ENCODE data around the gene ACYP2.
"Not testable (repeated sequence)": the region's sequence is repeated elsewhere in the genome, so short reads cannot be mapped to it uniquely, and the experiment has no call there.

Gene ACYP2

DNA sequence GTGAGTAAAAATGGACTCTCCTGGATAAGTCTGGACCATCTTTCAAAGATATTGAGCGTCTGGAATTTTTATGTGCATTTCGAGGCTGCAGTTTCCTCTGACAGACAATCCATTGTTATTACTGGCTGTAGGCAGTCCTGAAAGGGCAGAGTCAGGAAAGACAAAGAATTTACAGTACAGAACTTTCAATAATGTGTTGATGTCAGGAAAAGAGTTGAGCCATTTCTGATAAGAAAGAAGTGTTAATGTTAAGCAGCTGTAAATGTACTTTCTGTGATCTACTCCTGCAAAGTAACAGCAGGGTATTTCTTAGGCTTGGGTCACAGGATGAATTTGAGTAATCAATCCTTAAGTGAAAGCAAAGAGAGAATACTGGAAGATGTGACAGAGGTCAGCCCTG is 110.8 kb downstream of the ACYP2 start:
- DNase-seq (ENCODE audit: low read depth in 2 of 2), result no peak

DNA sequence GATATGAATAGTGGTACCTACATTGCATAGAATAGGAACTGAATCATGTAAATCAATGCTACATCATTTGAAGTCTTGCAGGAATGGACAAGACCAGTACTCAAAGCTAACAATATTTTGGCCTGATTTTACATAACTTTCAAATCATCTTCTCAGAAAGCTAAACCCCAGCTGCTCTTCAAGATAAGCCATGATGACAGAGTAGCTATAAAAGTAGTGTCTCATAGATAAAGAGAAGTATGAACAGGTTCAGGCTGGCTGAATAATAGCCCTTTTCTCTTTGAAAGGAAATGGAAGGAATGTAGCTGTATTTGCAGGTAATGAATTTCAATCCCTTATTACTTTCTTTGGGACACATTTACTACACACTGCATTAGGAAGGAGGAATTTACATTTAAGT is 112.4 kb downstream of the ACYP2 start:
- DNase-seq (ENCODE audit: low read depth in 2 of 2), result no peak

DNA sequence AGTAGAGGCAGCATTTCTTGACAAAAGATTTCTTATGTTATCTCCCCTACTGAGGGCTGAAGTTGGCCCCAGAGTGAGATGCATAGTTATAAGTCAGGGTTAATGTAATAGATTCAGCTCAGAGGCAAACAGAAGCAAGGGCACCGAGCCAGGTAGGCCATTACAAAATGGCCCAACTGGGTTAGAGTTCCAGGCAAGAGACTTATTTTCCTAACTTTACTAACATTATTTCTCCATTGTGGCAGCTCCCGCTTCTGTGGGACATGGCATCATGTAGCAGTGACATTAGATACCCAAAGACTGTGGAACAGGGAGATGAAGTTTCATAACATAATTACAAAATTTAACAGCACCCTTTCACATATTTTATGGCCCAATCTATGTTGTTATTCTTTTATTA is 113.5 kb downstream of the ACYP2 start:
- DNase-seq (ENCODE audit: low read depth in 2 of 2), result no peak

DNA sequence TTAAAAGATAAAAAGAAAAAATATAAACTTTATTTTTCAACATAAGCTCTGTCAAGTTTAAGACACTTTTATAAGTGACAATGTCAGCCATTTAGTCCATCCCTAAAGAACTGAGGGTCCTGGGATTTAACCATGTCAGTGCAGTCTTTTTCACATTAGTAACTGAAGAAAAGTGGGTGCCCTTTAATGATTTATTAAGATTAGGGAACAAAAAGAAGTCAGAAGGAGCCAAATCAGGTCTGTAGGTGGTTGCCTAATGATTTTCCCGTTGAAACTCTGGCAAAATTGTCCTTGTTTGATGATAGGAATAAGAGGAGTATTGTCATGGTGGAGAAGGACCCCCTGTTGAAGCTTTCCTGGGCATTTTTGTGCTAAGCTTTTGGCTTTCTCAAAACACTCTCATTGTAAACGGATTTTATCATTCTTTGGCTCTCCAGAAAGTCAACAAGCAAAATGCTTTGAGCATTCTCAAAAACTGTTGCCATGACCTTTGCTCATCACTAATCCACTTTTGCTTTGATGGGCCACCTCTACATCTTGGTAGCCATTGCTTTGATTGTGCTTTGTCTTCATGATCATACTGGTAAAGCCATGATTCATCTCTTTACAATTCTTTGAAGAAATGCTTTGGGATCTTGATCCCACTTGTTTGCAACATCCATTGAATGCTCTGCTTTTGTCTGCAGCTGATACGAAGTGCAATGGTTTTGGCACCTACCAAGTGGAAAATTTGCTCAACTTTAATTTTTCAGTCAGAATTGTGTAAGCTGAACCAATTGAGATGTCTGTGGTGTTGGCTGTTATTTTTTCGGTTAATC is 118.6 kb downstream of the ACYP2 start:
- DNase-seq (ENCODE audit: low read depth in 2 of 2), result no peak

DNA sequence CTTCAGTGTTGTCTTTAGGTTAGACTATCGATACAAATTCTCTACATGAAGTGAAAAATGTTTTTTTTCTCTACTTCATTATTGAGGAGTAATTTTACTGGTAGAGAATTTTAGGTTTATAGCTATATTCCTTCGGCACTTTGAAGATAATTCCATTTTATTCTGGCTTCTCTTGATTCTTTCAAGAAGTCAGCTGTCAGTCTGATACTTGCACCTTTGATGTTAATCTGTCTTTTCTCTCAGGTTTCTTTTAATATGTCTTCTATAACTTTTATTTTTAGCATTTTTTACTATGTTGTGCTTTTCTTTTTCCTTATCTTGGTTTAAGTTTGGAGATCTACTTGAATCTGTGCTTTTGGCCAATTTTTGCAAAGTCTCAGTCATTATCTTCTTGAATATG is 122.0 kb downstream of the ACYP2 start:
- DNase-seq (ENCODE audit: low read depth in 2 of 2), result no peak

DNA sequence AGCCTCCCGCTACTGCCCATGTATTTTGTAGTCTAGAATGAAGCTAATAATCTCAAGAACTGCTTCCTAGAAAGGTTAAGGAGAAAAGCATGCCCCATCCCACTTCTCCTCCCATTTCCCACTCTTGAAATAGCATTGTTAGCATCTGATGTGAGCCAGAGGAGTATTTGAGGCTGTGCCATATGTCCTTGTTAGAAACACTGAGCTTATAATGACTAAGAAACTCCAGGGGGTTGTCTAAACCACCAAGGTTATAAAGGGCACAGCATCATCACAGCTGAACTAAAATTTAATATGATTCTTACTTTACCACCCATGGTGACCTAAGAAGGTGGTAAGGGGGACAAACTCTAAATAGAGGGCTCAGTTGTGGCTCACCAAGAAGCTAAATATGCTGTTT is 124.0 kb downstream of the ACYP2 start:
- no peak for DNase-seq (ENCODE audit: low read depth in 2 of 2)

DNA sequence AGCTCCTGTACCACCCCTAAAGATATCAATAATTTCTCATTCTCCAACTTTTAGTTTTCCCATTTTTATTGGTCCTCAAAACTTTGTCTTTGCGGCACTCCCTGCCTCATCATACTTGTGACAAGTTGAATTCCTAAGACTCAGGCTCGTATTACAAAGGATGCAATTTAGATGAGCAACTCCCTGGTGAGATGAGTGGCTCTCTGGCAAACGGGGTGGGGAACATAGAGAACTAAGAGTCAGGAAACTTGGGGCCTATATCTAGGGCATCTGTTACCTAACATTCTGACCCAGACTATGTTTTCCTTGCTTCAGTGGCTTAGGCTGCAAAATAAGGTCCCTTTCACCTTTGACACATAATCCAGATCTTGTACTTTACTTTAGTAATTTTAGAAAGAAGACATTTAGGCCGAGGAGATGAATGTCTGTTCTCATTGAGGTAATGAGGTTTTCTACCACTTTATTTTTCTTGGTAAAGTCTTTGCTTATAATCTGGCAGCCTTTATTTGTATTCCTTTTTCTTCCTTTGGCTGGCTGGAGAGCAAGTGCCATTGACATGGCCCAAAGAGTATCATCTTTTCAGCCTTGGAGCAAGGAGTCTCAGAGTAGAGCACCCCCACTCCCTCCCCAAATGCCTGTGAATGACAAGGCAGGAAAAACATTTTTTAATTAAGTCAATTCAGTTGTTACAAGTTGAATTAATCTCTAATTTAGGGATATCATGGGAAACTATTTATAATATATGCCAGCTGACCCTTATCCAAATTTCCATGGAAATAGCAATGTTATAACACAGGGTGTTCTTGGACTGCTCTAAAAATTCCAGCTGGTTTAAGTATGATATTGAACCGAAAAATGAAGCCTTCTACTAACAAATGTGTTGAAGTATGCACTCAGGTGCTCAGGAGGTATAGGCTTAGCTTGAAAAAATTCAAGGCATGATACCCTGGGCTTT is 125.4 kb downstream of the ACYP2 start:
- DNase-seq (ENCODE audit: low read depth in 2 of 2), result no peak

DNA sequence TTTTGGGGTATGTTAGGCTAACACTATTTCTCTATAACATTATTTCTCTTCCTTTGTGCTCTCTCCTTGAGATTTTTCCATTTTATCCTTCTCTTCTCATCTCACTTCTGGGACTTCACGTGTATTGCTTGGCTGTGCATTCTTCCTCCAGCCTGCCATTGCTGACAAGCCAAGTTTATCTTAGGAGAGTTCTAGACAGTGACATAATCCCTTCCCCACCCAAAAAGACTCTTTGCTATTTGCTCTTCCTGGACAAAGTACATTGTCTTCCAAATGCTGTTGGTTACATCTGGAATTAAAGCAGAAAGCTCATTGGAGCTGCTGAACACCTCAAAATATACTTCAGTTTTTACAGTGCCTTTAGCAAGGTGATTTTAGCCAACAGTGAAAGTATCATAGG is 131.7 kb downstream of the ACYP2 start:
- no peak for DNase-seq (ENCODE audit: low read depth in 2 of 2)

DNA sequence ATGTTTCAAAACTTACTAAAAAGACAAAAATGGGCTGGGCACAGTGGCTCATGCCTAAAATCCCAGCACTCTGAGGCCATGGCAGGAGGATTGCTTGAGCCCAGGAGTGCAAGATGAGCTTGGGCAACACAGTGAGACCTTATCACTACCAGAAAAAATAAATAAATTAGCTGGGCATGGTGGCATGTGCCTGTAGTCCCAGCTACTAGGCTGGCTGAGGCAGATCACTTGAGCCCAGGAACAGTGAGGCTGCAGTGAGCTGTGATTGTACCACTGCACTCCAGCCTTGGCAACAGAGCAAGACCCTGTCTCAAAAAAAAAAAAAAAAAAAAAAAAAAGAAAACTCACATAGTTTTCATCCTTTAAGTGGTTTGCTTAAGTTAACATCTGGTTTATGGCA is 134.2 kb downstream of the ACYP2 start:
- DNase-seq (ENCODE audit: low read depth in 2 of 2), result no peak

DNA sequence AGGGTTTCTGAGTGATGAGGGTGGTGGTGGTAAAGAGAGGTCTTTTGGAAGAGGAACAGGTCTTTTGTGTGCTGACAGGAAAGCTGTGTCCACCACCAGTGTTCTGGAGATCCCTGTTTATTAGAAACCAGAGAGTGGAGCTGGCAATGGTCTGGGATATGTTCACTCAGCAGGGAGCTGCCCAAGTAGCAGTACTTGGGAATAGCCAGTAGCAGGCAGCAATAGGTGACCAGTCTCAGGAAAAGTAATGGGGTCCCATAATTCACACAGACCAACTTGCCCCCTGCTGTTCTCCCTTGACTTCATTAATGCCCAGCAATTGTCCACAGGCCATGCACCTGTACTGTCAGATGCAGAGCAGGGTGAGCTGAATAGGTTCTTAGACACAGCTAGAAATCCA is 138.8 kb downstream of the ACYP2 start:
- DNase-seq (ENCODE audit: low read depth in 2 of 2), result no peak

DNA sequence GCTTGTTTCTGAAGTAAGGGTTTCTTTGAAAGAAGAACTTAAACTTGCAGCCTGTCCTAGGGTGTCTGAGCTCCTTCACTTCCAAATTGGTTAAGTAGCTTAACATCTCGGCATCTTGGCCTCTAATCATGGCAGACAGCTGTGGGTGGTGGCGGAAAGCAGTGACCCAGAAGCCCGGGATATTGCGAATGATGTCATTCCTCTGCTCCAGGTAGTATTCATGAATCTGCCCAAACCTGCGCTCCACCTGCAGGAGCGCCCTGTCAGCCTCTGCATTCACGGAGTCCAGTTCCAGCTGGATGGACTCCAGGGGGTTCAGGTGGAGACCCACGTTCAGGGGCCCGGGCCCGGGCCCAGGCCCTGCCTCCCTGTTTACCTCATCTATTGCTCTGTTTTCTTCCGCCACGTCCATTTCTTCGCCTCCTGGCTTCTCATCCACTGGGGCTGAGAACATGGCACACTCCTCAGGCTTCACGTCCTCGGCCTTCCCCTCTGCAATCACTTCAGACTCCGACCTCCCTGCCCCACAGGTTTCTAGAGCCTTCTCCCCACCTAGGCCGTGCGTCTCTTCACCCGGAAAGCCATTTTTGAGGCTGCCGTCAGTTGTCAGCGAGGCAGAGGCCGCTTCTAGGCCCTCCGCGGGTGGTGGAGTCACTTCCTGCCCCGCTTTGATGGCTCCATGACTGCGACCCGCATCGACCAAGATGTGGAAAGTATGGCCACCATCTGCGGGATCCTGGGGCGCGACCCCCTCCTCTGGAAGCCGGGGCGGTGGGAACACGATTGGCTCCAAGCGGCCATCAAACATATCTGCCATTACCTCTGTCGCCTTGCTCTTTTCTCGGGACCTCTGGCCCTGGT is 140.0 kb downstream of the ACYP2 start:
- no peak for DNase-seq (ENCODE audit: low read depth in 2 of 2)

DNA sequence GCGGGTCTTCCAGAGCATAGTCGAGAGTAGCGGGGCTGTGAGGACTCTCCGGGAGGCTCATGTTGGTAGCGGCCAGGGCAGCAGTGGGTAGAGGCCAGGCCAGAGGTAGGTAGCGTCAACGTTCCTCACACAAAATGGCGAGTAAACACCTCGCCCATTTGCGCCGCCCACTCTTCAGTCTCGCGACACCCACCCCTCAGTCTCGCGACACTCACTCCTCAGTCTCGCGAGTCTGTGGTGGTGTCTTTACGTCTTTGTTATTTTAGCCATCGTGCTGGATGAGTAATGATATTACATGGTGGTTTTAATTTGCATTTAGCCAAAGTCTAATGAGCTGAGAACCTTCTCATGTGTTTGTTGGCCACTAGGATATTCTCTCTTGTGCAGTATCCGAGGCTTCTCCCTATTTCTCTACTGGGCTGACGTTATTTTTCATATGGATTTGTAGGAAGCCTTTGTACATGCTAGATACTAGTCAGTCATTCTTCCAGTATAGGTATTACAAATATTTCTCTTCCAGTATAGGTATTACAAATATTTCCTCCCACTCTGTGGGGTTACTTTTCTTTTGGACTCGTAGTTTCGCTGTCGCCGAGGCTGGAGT is 140.8 kb downstream of the ACYP2 start, which contains the start of gene TSPYL6:
TSS of gene TSPYL6 (minus strand) at position 139 of the 604 bp plus-strand sequence. CDS start at position 61, 78 bp downstream.
- no peak for DNase-seq (ENCODE audit: low read depth in 2 of 2)

DNA sequence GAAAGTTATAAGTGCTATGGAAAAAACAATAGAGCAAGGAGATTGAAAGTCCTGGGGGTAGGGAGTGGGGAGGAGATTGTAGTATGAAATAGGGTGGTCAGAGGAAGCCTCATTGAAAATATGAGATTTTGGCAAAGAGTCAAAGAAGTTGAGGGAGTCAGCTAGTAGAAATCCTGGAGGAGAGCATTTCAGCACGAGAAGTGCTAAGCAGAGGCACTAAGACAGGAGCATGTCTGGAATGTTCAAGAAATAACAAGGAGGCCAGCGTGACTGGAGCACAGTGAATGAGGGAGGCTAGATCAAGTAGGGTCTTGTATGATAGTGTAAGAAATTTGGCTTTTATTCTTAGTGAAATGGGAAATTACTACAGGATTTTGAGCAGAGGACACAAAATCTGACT is 142.8 kb downstream of the ACYP2 start:
- no peak for DNase-seq (ENCODE audit: low read depth in 2 of 2)

DNA sequence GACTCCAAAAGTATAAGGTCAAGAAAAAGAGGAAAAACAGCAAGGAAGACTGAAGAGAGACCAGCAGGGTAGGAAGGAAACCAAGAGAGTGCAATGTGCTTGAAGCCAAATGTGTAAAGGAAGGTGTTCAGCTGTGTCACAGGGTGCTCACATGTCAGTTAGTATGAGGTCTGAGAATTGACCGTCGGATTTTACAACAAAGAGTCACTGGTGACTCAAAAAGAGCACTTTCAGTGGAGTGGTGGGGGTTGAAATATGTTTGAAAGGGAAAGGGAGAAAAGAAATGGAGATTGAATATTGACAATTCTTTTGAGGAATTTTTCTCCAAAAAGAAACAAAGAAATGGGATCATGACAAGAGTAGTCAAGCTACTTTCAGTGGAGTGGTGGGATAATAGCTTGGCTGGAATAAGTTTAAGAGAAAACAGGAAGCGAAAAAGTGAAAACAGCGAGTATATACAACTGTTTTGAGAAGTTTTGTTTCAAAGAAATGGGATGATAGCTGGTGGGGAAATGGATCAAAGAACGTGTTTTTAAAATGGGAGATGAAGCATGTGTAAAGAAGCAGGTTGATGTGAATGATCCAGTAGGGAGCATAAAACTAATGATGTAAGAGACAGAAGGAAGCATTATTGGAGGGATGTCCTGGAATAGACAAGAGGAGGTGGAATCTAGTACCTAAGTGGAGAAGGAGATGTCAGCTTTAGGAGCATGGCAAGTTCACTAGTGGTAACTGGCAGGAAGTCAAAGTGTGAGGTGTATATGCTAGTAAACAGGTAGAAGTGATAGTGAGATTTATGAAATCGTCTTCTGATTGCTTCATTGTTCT is 144.2 kb downstream of the ACYP2 start:
- no peak for DNase-seq (ENCODE audit: low read depth in 2 of 2)

DNA sequence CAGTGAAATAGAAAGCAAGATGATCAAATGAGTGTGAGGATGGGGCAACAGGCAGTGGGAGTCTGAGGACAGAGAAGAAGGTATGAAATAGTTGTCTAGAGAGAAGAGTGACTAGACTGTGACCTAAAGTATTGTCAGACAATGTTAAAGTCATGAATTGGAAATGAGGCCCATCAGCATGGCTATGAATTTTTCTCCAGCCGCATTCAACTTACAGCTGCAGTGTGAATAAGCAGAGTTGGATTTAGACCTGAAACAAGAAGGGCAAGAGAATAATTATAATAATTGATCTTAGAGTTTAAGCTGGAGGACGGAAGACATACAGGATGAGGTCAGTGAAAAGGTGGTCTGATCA is 144.8 kb downstream of the ACYP2 start:
- DNase-seq (ENCODE audit: low read depth in 2 of 2), result no peak

DNA sequence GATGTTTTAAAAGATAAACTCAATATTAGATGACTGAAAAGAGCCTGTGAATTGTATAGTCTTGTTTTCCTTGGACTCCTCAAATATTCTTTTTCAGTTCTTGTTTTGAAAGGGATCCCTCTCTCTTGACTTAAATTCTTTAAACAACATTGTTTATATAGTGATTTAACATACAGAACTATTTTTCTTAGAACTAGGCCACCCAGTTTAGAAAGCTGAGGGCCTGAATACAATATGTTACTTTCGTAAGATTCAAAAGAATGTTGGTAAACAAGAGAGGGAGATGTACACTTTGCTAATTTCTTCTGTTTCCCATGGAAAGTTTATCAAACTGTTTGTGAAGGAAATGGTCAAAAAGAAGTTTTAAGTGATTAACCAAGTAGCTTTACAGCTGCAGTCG is 146.1 kb downstream of the ACYP2 start:
- DNase-seq (ENCODE audit: low read depth in 2 of 2), result no peak

DNA sequence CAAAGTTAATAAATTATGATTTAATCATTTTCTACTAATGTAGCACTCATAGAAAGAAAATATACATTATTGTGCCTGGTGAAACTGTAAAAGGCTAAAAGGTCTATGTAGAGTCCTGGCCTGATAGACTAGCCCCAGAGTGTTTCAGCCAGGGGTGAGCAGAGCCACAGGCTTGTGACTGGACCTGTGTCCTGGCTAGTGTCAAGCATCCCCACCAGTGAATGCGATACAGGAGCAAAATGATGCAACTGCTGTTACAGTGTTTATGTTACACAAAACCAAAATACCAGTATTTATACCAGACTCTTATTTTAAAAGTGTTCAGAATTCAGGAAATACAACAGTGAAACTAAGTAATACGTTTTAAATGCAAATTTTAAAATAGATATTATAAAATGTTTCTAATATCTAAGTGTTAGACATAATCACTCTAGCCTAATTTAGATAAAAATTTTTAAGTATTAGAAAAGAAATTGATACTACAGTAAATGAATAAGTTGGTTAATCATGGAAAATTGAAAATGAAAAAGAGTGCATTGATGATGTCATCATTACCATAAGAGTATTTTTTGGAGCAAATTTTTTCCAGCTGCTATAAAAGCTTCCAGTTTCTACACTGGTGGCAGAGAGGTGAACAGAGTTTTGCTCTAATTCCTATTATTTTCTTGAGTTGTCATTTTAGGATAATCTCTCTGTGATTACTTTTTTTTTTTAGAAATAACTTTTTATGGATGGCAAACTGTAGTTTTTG is 146.8 kb downstream of the ACYP2 start:
- no peak for DNase-seq (ENCODE audit: low read depth in 2 of 2)

DNA sequence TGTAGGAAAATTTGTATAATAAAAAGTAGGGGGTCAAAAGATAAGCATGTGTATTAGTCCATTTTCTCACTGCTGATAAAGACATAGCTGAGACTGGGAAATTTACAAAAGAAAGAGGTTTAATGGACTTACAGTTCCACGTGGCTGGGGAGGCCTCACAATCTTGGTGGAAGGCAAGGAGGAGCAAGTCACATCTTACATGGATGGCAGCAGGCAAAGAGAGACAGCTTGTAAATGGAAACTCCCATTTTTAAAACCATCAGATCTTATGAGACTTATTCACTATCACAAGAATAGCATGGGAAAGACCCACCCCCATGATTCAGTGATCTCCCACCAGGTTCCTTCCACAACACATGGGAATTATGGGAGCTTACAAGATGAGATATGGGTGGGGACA is 149.7 kb downstream of the ACYP2 start:
- not testable (repeated sequence) for DNase-seq (ENCODE audit: low read depth in 2 of 2)

DNA sequence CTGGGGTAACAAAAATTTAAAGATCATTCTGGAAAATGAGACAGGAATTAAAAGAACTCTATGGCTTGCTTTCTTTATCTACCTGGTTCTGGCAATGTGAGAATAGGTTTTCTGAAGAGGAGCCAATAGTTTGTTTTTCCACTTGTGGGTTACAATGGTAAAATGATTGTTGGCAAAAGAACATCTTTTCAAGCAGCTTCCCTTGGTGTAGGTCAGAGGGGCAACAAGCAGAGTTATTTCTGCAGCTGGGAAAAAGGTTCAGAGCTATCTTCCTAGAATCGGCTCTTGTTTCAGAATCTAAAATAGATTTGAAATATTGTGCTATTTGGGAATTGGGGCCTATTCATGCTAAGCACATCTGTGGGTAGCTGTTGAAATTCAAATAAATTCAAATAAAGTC is 152.2 kb downstream of the ACYP2 start:
- DNase-seq (ENCODE audit: low read depth in 2 of 2), result no peak

DNA sequence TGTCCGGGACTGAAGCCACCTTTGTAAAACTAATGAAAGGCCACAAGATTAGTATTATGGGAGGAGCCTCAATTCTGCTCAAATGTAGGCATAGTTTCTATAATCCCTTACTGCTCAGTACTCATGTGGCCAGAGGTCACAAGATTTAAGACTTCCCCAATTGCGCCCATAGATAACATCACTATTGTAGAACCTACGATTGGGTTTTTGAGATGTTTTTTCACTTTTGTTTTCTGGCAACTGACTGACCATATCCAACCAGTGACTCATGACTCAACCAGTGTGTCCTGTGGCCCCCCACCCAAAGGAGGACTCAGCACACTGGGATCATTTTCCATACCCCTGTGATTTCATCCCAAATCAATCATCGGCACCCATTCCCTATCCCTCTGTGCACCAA is 155.8 kb downstream of the ACYP2 start:
- no peak for DNase-seq (ENCODE audit: low read depth in 2 of 2)

Data from stimulated activated CD8-positive, alpha-beta memory T cell treated with anti-CD3 and anti-CD28 coated beads, Interleukin-15, amount 100 ng/mL, for 48 hours (primary cell).